Transverse colon (tissue), 4 donors: ENCODE data around the gene CACNA2D1. TPM values are rescaled to one million over a fixed set of nuclear protein-coding genes. Genes with fewer than 3 reads are reported as not detected.

Experiments used
- DNase-seq: peaks from one replicate; pipeline ENCODE4 v3.0.0-alpha.2; 2019
- H3K27ac ChIP-seq, 4 donors: fragments of 200-600 bp; sonication (generic); 2 replicates each; pipeline ENCODE4 v1.5.1; 2016 to 2018; ENCODE audit warnings: inconsistent platforms in 4 of 4
- H3K27me3 ChIP-seq: fragments of 200-600 bp; sonication (generic); 2 replicates; pipeline ENCODE4 v1.5.1; 2017; ENCODE audit warnings: inconsistent platforms
- H3K36me3 ChIP-seq, 4 donors: fragments of 200-600 bp; sonication (generic); 2 replicates each; pipeline ENCODE4 v1.5.1; 2017 to 2019; ENCODE audit warnings: inconsistent platforms in 4 of 4
- H3K4me1 ChIP-seq, 4 donors: fragments of 200-600 bp; sonication (generic); 2 replicates each; pipeline ENCODE4 v1.5.1; 2017 to 2020; ENCODE audit warnings: inconsistent platforms in 4 of 4
- H3K4me3 ChIP-seq, 4 donors: fragments of 200-600 bp; sonication (generic); 1 replicate in 1 of 4; 2 replicates in 3 of 4; pipeline versions ENCODE4 v1.5.1 to v1.6.1; 2017 to 2019; ENCODE audit warnings: inconsistent platforms in 4 of 4
- H3K9me3 ChIP-seq, 2 donors: fragments of 200-600 bp; sonication (generic); 2 replicates each; pipeline ENCODE4 v1.5.1; 2017 to 2019; ENCODE audit warnings: inconsistent platforms in 2 of 2
- CTCF ChIP-seq, 5 experiments: fragments of 200-600 bp in 3 of 5; fragments of 450-650 bp in 2 of 5; sonication (generic) in 3 of 5; IDR thresholded peaks; 1 replicate in 2 of 5; 2 replicates in 3 of 5; pipeline ENCODE4 v1.5.1; 2016 to 2017; ENCODE audit warnings: antibody characterized with exemption in 5 of 5, inconsistent platforms in 3 of 5, mild to moderate bottlenecking in 2 of 5, moderate library complexity in 1 of 5
- EP300 ChIP-seq: sonication (generic); formaldehyde crosslinking; IDR thresholded peaks from one replicate; pipeline ENCODE4 v1.6.1; 2017; ENCODE audit warnings: antibody characterized with exemption, low read depth
- POLR2A ChIP-seq: fragments of 450-650 bp; IDR thresholded peaks from one replicate; pipeline ENCODE4 v1.6.1; 2016; ENCODE audit warnings: antibody characterized with exemption, mild to moderate bottlenecking, moderate library complexity
- POLR2AphosphoS5 ChIP-seq, 3 donors: sonication (generic); formaldehyde crosslinking; IDR thresholded peaks; one replicate each; pipeline ENCODE4 v1.6.1; 2016; ENCODE audit warnings: antibody characterized with exemption in 3 of 3
- WGBS, 2 donors: methylation state at CpG; one replicate each; pipeline ENCODE4 v1.1.5; 2018; ENCODE audit warnings: low coverage in 1 of 2; 5-methylcytosine and 5-hydroxymethylcytosine counted together
- in situ Hi-C, 4 donors: fragments of 200-750 bp; cut with MboI; loops; one replicate each; pipeline versions ENCODE4 v1.15.0 to v1.15.1; 2017; ENCODE audit warnings: low sequenced_read_pairs in 3 of 4, low pct_ligation_motif_present in 1 of 4, low pct_unique_long_range_greater_than_20kb in 1 of 4
- intact Hi-C: fragments of 100-400 bp; cut with DNase I; formaldehyde crosslinking; loops from one replicate; pipeline ENCODE4 v1.15.1; 2023; ENCODE audit warnings: low total_unique reads
- total RNA-seq, 4 donors: library from RNA; depleted of rRNA; stranded (reverse); fragments of >200 nt; gene quantifications; one replicate each; pipeline ENCODE4 v1.1.0, GENCODE V29; 2016

Gene CACNA2D1
- total RNA-seq, 4 donors from 2014 or later: 11.0 to 126 (median 22.9) TPM

- Histone ChIP-seq H3K27ac (no peak overlapping the region), H3K27me3 (no peaks in the 10 kb centered on the region), H3K4me1 (no peaks in the 10 kb centered on the region), H3K4me3 (no peak overlapping the region), H3K36me3 (no peaks in the 10 kb centered on the region), H3K9me3 (no peaks in the 10 kb centered on the region)
- WGBS, 2 donors: 97 to 100% methylated on average over 1 of the region's 1 CpG
- intact Hi-C loops (no loop called here), in situ Hi-C loops (no loop called here)
- no peak for DNase-seq
- TF ChIP-seq EP300 (no peak), CTCF (IDR thresholded peaks at IDR 0.05) (no peak)
These were observed 232.2 kb downstream of the CACNA2D1 start for GRCh38 chr7:82211333-82211732.

- H3K27me3 ChIP-seq: no peaks in the 10 kb centered on the region
- WGBS, 2 donors: 21 to 32% methylated on average over 2 of the region's 2 CpGs
- H3K4me1 ChIP-seq: no peaks in the 10 kb centered on the region
- in situ Hi-C loops (no loop called here), intact Hi-C loops (no loop called here)
- H3K27ac ChIP-seq: no peak overlapping the region
- H3K4me3 ChIP-seq: no peak overlapping the region
- no peaks in the 10 kb centered on the region for H3K9me3 ChIP-seq
- no peak for DNase-seq
- no peaks in the 10 kb centered on the region for H3K36me3 ChIP-seq
- TF ChIP-seq EP300: no peak
- TF ChIP-seq POLR2A: no peak
- TF ChIP-seq POLR2AphosphoS5 (IDR thresholded peaks at IDR 0.05): no peak
- TF ChIP-seq CTCF (IDR thresholded peaks at IDR 0.05): no peak
These were observed 233.0 kb downstream of the CACNA2D1 start for GRCh38 chr7:82210416-82211184.

GRCh38 chr7:82209179-82209747 lies 234.3 kb downstream of the CACNA2D1 start:
- in situ Hi-C loops: no loop called here
- DNase-seq: no peak
- TF ChIP-seq POLR2AphosphoS5 (IDR thresholded peaks at IDR 0.05) (no peak), EP300 (no peak), CTCF (IDR thresholded peaks at IDR 0.05) (no peak), POLR2A (no peak)
- intact Hi-C loops: no loop called here
- 83 to 84% methylated on average over 4 to 5 of the region's 5 CpGs for WGBS, 2 donors
- no peak overlapping the region for H3K27ac ChIP-seq
- no peaks in the 10 kb centered on the region for H3K9me3 ChIP-seq
- H3K36me3 ChIP-seq: no peaks in the 10 kb centered on the region
- no peak overlapping the region for H3K4me3 ChIP-seq
- no peaks in the 10 kb centered on the region for H3K27me3 ChIP-seq
- no peaks in the 10 kb centered on the region for H3K4me1 ChIP-seq

GRCh38 chr7:82204694-82205093 lies 238.9 kb downstream of the CACNA2D1 start:
- Histone ChIP-seq H3K4me1 (no peaks in the 10 kb centered on the region), H3K36me3 (no peaks in the 10 kb centered on the region), H3K9me3 (no peaks in the 10 kb centered on the region), H3K27me3 (no peaks in the 10 kb centered on the region), H3K4me3 (no peak overlapping the region), H3K27ac (no peak overlapping the region)
- intact Hi-C loops (no loop called here), in situ Hi-C loops (no loop called here)
- DNase-seq: no peak
- no peak for TF ChIP-seq POLR2A
- no peak for TF ChIP-seq EP300
- no peak for TF ChIP-seq CTCF (IDR thresholded peaks at IDR 0.05)
- no peak for TF ChIP-seq POLR2AphosphoS5 (IDR thresholded peaks at IDR 0.05)
- 87% methylated on average over 4 of the region's 4 CpGs; no CpG with 5 or more reads in 1 of the 2 donors for WGBS, 2 donors
